ENCODE results near the gene ATP6V1E1. TPM values are rescaled to one million over a fixed set of nuclear protein-coding genes. Genes with fewer than 3 reads are reported as not detected.
A peak's percentile ranks its signal among the peaks of the same experiment; 100 is the strongest.

Gene ATP6V1E1
- total and polyA plus RNA-seq, 2 donors (not counting 1 experiment from before 2014, with no cell fraction given): 182 to 238 TPM

DNA sequence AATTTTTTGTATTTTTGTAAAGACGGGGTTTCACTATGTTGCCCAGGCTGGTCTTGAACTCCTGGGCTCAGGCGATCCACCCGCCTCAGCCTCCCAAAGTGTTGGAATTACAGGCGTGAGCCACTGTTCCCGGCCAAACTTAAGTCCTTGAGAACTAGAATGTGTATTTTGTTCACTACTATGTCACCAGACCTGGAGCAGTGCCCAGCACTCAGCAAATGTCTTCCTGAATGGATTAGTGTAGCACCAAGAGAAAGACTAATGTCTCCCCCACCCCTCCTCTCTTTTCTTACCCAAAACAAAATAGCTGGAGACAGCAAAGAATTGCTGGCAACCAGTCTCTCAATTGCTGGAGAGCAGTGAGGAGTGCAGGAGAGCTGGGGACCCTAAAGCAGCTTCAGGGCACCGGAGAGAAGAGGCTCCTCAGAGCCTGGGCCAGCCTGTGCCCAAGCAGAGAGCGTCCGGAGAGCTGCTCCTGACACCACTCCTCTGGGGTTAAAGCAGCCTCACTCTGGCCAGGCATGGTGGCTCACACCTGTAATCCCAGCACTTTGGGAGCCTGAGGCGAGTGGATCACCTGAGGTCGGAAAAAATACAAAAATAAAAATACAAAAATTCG is 50.3 kb downstream of the ATP6V1E1 start:
- Histone ChIP-seq H2AFZ (ENCODE audit: low read length) (no peak overlapping the region), H3K4me2 (ENCODE audit: extremely low read depth, insufficient read depth, low read length) (no peak overlapping the region), H3K9ac (ENCODE audit: insufficient read depth, low read length) (no peak overlapping the region), H3K4me1 (ENCODE audit: control insufficient read depth, extremely low read depth, insufficient read depth, low read length) (no peaks in the 10 kb centered on the region), H4K20me1 (ENCODE audit: control insufficient read depth, extremely low read depth, insufficient read depth, low read length) (no peaks in the 10 kb centered on the region), H3K9me3 (ENCODE audit: control insufficient read depth, insufficient read depth, low read depth, low read length) (no peaks in the 10 kb centered on the region), H3K27ac (ENCODE audit: insufficient read depth, low read length) (no peak overlapping the region), H3K4me3 (replicated peaks in 1 of 4; ENCODE audit: control extremely low read depth in 1 of 4, insufficient read depth in 1 of 4, low read depth in 3 of 4, low read length in 4 of 4) (no peak overlapping the region), H3K36me3 (ENCODE audit: control insufficient read depth, insufficient read depth, low read length) (no peaks in the 10 kb centered on the region), H3K27me3 (ENCODE audit: control insufficient read depth, insufficient read depth, low read length) (peaks cover 2% of the 10 kb centered on the region), H3K79me2 (ENCODE audit: control insufficient read depth, insufficient read depth, low read length) (no peaks in the 10 kb centered on the region)
- DNase-seq (ENCODE audit: low read depth in 2 of 2): peak; percentile 56 to 65
- TF ChIP-seq, protein P1, sequence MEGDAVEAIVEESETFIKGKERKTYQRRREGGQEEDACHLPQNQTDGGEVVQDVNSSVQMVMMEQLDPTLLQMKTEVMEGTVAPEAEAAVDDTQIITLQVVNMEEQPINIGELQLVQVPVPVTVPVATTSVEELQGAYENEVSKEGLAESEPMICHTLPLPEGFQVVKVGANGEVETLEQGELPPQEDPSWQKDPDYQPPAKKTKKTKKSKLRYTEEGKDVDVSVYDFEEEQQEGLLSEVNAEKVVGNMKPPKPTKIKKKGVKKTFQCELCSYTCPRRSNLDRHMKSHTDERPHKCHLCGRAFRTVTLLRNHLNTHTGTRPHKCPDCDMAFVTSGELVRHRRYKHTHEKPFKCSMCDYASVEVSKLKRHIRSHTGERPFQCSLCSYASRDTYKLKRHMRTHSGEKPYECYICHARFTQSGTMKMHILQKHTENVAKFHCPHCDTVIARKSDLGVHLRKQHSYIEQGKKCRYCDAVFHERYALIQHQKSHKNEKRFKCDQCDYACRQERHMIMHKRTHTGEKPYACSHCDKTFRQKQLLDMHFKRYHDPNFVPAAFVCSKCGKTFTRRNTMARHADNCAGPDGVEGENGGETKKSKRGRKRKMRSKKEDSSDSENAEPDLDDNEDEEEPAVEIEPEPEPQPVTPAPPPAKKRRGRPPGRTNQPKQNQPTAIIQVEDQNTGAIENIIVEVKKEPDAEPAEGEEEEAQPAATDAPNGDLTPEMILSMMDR (conservative IDR thresholded peaks at IDR 0.05 in 1 of 2, IDR thresholded peaks at IDR 0.05 in 1 of 2; ENCODE audit: low read depth in 1 of 2, low read length in 2 of 2): no peak
- TF ChIP-seq EZH2 (IDR thresholded peaks at IDR 0.05; ENCODE audit: low read length, missing control alignments): no peak

GRCh38 chr22:17576470-17576869 is 52.1 kb downstream of the ATP6V1E1 start:
- peak in 1 of 2 donors; percentile 99 for DNase-seq (ENCODE audit: low read depth in 2 of 2)
- no peak overlapping the region for H3K4me3 ChIP-seq (replicated peaks in 1 of 4; ENCODE audit: control extremely low read depth in 1 of 4, insufficient read depth in 1 of 4, low read depth in 3 of 4, low read length in 4 of 4)
- H3K9me3 ChIP-seq (ENCODE audit: control insufficient read depth, insufficient read depth, low read depth, low read length): no peaks in the 10 kb centered on the region
- TF ChIP-seq, protein P1 (conservative IDR thresholded peaks at IDR 0.05 in 1 of 2, IDR thresholded peaks at IDR 0.05 in 1 of 2; ENCODE audit: low read depth in 1 of 2, low read length in 2 of 2): no peak
- TF ChIP-seq EZH2 (IDR thresholded peaks at IDR 0.05; ENCODE audit: low read length, missing control alignments): no peak
- H3K27ac ChIP-seq (ENCODE audit: insufficient read depth, low read length): no peak overlapping the region
- no peaks in the 10 kb centered on the region for H3K4me1 ChIP-seq (ENCODE audit: control insufficient read depth, extremely low read depth, insufficient read depth, low read length)
- H3K79me2 ChIP-seq (ENCODE audit: control insufficient read depth, insufficient read depth, low read length): no peaks in the 10 kb centered on the region
- H3K9ac ChIP-seq (ENCODE audit: insufficient read depth, low read length): no peak overlapping the region
- no peaks in the 10 kb centered on the region for H3K36me3 ChIP-seq (ENCODE audit: control insufficient read depth, insufficient read depth, low read length)
- no peak overlapping the region for H2AFZ ChIP-seq (ENCODE audit: low read length)
- H4K20me1 ChIP-seq (ENCODE audit: control insufficient read depth, extremely low read depth, insufficient read depth, low read length): no peaks in the 10 kb centered on the region
- H3K4me2 ChIP-seq (ENCODE audit: extremely low read depth, insufficient read depth, low read length): no peak overlapping the region
- H3K27me3 ChIP-seq (ENCODE audit: control insufficient read depth, insufficient read depth, low read length): peaks cover 2% of the 10 kb centered on the region

DNA sequence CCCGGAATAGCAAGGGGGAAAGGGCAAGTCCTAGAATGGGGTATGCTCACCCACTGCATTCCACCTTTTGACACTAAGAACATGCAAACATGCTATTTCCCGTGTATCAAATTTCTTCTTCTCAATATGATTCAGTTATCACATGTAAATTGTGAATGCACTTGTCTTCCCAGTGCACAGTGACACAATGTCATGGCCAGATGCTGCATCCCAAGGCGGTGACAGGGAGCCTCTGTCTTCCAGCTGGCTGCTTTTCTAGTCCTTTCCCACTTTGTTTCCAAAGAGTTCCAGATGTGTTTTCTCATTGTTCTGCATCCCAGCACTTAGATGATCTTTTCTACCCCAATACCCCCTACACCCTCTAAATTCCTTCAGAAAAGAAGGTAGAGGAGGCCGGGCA is 52.9 kb downstream of the ATP6V1E1 start:
- Histone ChIP-seq H3K27me3 (ENCODE audit: control insufficient read depth, insufficient read depth, low read length) (peaks cover 2% of the 10 kb centered on the region), H3K36me3 (ENCODE audit: control insufficient read depth, insufficient read depth, low read length) (no peaks in the 10 kb centered on the region), H3K4me1 (ENCODE audit: control insufficient read depth, extremely low read depth, insufficient read depth, low read length) (no peaks in the 10 kb centered on the region), H3K4me3 (replicated peaks in 1 of 4; ENCODE audit: control extremely low read depth in 1 of 4, insufficient read depth in 1 of 4, low read depth in 3 of 4, low read length in 4 of 4) (no peak overlapping the region), H3K9ac (ENCODE audit: insufficient read depth, low read length) (no peak overlapping the region), H3K4me2 (ENCODE audit: extremely low read depth, insufficient read depth, low read length) (no peak overlapping the region), H3K27ac (ENCODE audit: insufficient read depth, low read length) (no peak overlapping the region), H2AFZ (ENCODE audit: low read length) (no peak overlapping the region), H4K20me1 (ENCODE audit: control insufficient read depth, extremely low read depth, insufficient read depth, low read length) (no peaks in the 10 kb centered on the region), H3K79me2 (ENCODE audit: control insufficient read depth, insufficient read depth, low read length) (no peaks in the 10 kb centered on the region), H3K9me3 (ENCODE audit: control insufficient read depth, insufficient read depth, low read depth, low read length) (no peaks in the 10 kb centered on the region)
- DNase-seq (ENCODE audit: low read depth in 2 of 2): no peak
- TF ChIP-seq EZH2 (IDR thresholded peaks at IDR 0.05; ENCODE audit: low read length, missing control alignments): no peak
- TF ChIP-seq, protein P1 (conservative IDR thresholded peaks at IDR 0.05 in 1 of 2, IDR thresholded peaks at IDR 0.05 in 1 of 2; ENCODE audit: low read depth in 1 of 2, low read length in 2 of 2): no peak

Data from fibroblast of lung (primary cell).